Activated CD4-positive, alpha-beta T cell treated with anti-CD3 and anti-CD28 coated beads for 4 hours (primary cell): ENCODE measurements around the gene KEL.
"Not testable (repeated sequence)": the region's sequence is repeated elsewhere in the genome, so short reads cannot be mapped to it uniquely, and the experiment has no call there.

Experiments
- DNase-seq, 2 donors: peaks; one replicate each; pipeline ENCODE4 v3.0.0-alpha.2; 2020

The KEL gene

DNA sequence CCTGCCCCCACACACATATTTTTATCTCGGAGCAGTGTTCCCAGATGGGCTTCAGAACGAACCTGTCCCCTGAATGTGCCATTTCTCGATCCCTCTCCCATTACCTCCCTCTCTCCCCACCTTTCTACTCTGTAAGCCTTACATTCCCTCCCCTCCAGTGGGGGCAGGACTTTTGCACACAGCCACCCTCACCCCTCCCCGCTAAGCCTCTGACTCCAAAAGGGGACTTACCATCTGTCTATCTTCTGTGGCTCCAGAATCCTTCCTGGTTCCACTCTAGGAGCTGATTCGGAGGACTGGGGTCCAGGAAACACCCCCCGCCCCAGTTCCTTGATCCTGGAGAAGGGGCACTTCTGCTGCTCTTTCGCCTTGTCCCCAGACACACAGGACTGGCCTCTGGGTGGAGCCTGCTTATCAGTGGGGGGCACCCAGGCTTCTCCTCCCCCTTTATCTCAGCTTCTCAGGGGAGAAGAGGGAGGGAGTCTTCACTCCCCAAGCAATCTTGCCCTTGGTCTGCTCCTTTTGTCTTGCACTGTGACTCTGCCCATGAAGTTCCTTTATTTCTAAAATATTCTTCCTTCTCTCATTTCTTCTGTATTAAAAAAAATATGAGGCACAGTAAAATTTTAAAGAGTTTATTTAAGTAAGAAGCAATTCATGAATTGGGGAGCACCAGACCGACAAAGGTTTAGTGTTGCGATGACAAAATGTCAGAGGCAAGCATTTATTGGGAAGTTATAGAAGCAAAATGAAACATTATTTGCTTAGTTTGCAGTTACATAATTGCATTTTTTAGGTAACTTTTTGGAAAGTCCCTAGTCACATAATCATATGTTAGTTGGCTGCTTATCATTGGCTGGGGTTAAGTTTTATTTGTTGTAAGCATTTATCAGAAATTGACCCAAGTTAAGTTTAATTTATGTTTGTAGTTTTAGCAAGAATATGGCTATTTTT is at the start of gene KEL:
Gene KEL (minus strand): TSS at position 391 of the 954 bp plus-strand sequence. CDS start 157 bp downstream, at position 234.
- DNase-seq: no peak

GRCh38 chr7:143008007-143008901 is 46.1 kb upstream of the KEL start:
- DNase-seq: peak; percentile 70 to 84

DNA sequence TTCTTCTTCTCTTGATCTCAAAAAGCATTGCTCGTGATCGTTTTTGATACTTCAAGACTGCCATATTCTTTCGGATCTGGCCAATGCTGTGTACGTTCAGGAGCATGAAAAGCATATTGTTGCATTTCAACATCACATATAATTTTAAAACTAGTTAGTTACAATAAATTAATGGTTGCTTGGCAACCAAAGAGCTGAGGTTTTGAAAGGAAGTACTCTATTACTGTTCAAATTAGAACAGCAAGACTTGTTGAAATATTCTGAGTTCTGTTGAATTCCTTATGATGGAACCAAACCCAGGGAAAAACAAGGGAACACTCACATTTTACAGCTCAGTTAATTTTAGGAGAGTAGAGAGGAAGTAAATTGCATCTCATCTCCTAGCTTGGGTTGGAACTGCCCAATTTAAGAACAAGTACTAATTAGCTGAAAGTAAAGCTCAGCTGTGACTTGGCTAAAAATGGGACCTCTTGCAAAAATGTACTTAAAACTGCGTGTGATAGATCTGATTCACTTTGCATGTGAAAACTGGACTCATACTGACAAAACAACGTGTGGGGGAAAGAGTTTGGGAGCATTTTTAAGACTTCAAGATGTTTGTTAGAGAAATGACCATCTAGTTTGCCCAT is 43.6 kb upstream of the KEL start:
- no peak for DNase-seq

GRCh38 chr7:143003393-143004051 is 41.4 kb upstream of the KEL start:
- DNase-seq: peak; percentile 39 to 43

DNA sequence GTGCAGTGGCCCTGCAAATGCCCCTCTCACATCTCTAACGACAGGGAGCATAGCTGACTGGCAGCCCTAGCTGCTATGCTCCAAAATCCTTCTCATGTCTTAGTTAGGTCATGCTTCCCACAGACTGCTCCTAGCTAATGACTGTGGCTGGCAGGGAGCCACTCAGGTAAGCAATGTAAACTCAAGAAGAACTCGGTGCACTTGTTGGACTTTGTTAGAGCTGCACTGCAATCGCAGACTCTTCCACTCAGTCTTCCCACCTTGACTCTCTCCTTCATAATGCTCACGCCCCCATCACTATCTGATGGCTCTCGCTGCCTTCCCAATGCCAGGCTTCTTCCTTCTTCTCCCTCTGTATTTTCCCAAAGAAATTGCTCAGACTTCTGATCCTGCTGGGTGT is 40.7 kb upstream of the KEL start:
- no peak for DNase-seq

- no peak for DNase-seq
Measured at GRCh38 chr7:143002106-143002505, 39.9 kb upstream of the KEL start.

DNA sequence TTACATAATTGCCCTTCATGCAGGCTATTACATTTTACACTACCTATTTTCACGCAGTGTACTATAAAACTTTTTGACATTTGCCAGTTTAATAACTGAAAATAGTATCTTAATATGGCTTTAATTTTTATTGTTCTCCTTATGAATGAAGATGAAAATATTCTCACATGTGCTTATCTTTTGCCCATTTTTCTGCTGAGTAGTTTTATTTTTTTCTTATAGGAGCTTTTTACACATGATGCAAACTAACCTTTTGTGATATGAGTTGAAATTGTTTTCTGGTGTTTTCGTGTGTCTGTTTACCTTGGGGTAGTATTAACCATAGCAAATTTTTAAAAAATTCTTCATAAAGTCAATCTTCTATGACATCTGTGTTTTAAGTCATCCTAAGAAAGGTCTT is 38.5 kb upstream of the KEL start:
- no peak for DNase-seq

DNA sequence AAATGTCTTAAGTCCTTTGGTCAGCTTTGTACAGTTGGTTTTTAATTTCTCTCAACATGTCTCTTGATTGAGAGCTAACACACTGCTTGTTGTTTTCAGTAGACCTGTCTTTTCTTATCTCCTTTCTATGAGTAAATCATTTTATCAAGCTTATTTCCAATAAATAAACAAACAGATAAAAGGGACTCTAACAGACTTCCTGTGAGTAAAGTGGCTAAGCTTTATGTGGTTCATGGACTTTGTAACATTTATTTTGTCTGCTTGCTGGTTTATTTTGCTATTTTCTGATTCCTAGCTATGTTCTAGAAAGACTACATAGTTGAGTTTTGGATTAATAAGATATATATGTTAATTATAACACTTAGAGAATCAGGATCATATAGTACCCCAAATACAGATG is 37.6 kb upstream of the KEL start:
- DNase-seq: no peak

GRCh38 chr7:142998966-142999365 is 36.8 kb upstream of the KEL start:
- DNase-seq: no peak

GRCh38 chr7:142997456-142997989 is 35.4 kb upstream of the KEL start:
- DNase-seq: no peak

DNA sequence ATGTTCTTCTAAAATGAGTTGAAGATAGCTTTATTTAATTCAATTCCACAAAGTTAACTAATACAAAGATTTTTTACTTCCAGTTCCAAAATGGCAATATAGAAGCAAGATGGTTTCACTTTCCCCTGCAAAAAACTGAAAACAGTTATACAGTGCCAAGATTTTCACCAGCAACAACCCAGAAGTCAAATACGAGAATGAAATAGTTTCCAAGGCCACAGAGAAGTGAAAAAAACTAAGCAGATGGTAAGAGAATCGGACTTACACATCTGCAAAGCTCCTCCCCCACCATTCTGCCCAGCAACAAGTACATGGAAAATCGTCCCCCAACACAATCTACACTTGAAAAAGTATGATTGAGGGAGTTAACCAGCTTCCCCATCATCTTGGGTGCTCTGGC is 30.3 kb upstream of the KEL start:
- no peak for DNase-seq

- no peak for DNase-seq
Measured at GRCh38 chr7:142984297-142984696, 22.1 kb upstream of the KEL start.

GRCh38 chr7:142983825-142984224 is 21.7 kb upstream of the KEL start:
- no peak for DNase-seq

GRCh38 chr7:142978402-142978801 is 16.2 kb upstream of the KEL start:
- not testable (repeated sequence) for DNase-seq

DNA sequence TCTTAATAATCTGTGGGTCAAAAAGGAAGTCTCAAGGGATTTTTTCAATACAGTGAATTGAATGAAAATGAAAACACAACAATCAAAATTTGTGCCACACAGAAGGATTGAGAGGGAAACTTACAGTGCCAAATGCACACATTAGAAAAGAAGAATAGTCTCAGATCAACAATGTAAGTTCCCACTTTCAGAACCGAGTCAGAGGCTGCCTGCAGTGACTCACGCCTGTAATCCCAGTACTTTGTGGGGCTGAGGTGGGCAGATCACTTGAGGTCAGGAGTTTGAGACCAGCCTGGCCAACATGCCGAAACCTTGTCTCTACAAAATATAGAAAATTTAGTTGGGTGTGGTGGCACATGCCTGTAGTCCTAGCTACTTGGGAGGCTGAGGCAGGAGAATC is 12.5 kb upstream of the KEL start:
- no peak for DNase-seq

DNA sequence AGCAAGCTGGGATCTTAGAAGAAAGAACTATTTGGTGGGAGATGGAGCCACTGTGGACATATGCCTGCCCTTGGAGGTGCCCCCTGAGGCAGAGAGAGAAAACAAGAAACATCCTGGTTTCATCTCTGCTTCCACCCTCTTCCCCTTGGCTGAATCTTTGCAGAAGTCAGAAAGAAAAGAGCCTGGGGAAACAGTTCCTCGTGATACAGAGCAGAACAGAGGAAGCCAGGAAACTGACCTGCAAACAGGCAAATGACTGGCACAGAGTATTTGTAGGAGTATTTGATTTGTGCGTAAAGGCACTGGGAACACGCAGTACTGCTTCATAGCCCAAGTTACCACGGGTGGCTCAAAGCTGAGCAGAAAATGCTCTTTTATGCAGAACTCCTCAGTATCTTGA is 7.0 kb upstream of the KEL start:
- no peak for DNase-seq

DNA sequence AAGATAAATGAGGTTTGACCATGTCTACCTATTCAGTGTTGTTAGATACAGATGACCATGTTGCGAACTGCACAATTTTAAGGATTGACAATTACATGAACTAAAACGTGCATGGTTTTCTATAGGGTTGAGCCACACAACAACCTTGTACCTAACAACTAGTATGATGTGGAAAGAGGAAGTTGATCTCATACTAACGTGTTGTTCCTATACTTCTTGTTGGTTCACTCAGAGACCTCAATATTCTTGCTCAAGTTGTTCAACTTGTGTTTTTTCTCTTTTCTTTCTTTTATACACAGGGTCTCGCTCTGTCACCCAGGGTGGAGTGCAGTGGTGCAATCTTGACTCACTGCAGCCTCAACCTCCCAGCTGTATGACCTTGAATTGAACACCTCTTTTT is 6.1 kb upstream of the KEL start:
- DNase-seq: no peak

DNA sequence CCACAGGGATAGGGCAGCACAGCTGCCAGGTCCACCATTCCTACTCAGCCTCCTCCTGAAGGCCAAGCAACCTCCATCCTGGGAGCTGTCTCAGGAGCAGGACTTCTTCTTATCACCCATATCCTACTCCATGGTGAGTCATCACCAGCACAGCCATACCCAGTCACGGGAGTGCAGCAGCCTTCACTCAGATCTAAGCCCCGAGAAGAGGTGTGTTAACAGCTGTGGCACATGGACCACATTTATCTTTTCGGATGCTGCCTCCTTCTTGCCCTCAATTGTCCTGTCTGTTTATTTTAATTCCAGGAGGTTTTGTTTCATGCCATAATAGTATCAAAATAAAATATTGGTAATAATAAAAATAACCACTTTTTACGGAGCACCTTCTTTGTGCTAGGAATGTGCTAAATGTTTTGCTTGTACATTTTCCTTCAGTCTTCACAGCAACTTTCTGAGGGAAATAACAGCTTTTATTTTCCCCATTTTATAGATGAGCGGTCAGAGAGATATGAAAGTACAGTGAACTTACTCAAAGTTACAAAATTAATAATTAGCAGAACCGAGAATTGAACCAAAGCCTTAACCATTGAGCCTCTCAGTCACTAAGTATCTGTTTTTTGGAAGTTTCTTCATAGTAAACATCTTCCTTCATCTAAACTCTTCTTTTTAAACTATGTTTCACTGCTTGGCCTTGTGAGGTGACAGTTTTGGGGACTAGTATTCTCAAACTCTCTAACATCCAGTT is 2.5 kb upstream of the KEL start:
- DNase-seq: no peak

DNA sequence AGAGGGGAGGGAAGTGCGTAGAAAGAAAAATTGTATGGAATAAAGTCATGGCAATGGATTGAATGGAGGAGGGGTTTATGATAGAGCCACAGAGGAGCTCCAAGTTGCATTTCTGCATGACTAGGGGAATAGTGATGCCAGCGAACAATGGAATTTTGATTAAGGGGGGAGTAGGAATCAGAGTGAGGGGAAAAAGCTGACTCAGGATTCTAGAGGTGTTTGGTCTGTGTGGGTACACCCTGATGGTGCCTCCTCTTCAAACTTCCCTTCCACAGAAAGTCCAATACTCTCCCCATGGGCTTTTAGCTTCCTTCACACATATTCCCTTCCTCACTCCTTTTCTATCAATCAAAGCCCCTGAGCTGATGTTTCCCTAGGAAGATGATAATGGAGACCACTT is 1.8 kb upstream of the KEL start:
- DNase-seq: no peak

- no peak for DNase-seq
Measured at GRCh38 chr7:142962991-142963390, 828 bp upstream of the KEL start.

DNA sequence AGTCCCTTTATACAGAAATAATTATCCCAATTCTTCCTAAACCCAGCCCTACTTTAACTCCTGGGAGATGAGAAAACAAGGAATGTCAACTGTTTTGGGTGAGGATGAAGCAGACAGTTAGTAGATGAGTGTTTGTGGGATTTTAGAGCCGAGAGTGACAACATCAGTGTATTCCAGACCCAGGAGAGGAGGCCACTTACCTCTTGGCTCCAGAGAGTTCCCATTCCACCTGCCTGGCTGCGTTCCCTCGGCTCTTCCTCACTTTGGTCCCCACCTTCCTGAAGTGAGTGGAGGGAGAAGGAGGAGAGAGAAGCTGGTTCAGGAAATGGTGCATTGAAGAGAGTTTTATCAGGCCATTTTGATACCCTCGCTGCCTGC is 579 bp downstream of the KEL start:
- DNase-seq: no peak
